Measurements from ENCODE around the gene CDH23. TPM values are rescaled to one million over a fixed set of nuclear protein-coding genes. Genes with fewer than 3 reads are reported as not detected.

CDH23 gene
- total RNA-seq, 4 donors from 2014 or later = 0.57 to 5.9 (median 1.0) TPM

DNA sequence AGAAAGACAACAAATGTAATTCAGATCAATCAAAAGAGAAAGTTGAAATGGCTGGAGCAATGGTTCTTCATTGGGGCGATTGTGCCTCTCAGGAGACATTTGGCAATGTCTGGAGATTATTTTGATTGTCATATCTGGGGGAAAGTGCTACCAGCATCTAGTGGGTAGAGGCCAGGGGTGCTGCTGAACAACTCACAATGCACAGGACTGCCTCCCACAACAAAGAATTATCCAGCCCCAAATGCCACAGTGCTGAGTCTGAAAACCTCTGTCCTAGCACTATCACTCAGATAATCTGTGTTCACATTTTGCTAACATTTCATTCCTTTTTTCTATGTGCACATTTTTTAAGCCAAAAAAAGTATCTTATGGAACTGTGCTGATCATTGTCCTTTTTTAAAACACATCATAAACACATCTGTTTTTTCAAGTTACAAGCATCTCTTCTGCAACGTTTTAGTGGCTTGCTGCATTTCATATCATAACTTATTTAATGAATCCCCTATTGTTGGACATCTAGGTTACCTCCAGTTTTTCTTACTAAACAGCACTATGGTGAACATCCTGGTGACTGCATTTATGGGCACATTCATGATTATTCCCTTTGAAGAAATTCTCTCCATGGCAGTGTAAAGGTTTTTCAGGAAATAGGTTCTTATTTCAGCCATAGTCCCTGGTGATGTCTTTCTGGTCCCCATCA is 208.7 kb downstream of the CDH23 start:
- 75 to 76% methylated on average over 2 of the region's 2 CpGs for WGBS, 2 donors
- Histone ChIP-seq H3K4me1 (peaks cover 0 to 16% (median 0%) of the 10 kb centered on the region in 3 donors), H3K36me3 (no peaks in the 10 kb centered on the region), H3K27ac (no peak overlapping the region), H3K9me3 (no peaks in the 10 kb centered on the region), H3K27me3 (peaks cover 0 to 2% (median 0%) of the 10 kb centered on the region in 4 donors), H3K4me3 (no peak overlapping the region)
- no peak for TF ChIP-seq POLR2A (IDR thresholded peaks at IDR 0.05)
- no peak for TF ChIP-seq CTCF (IDR thresholded peaks at IDR 0.05)
- DNase-seq = no peak
- intact Hi-C loops (cut with DNase I) = no loop called here

DNA sequence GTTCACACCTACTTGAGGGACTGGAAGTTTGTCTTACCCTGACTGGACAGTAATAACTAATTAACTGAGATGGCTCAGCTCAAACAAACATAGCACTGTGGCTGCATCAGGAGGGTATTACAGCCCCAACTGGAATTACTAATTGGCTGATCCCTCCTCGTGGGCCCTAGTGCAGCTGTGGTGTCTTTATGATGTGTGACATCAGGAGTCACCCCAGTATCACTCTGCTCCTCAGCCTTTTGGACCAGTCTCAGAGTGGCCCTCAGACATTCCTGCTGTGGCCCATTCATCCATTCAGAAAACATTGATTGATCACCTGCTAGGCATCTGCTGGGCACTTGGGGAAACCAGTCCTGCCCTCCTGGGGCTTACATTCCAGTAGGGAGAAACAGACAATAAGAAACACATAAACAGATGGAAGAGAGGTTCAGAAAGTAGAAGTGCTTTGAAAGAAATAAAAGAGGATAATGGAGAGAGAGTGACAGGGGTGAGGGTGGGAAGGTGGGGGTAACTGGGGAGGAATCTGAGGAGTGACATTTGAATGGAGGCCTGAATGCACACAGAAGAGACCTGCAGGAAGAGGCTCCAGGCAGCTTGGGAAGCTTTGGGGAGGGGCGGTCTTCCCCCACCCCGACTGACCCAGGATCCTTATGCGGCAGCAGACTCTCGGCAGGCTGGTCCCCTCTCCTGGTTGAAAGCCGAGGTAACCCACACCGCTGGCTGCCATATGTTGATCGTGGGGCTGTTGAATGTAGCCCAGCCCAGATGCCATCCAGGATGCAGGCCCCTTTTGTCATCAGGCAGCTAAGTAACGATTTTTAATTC is 209.7 kb downstream of the CDH23 start:
- 77 to 82% methylated on average over 5 to 9 of the region's 9 CpGs for WGBS, 2 donors
- H3K27me3 ChIP-seq = peaks cover 0 to 11% (median 0%) of the 10 kb centered on the region in 4 donors

GRCh38 chr10:71607082-71607443 is 210.3 kb downstream of the CDH23 start:
- intact Hi-C loops (cut with DNase I) = no loop called here
- H3K4me3 ChIP-seq = no peak overlapping the region
- H3K27ac ChIP-seq = no peak overlapping the region
- peaks cover 0 to 11% (median 0%) of the 10 kb centered on the region in 4 donors for H3K27me3 ChIP-seq
- H3K4me1 ChIP-seq = peaks cover 0 to 9% (median 0%) of the 10 kb centered on the region in 3 donors
- 94 to 100% methylated on average over 2 to 4 of the region's 5 CpGs for WGBS, 2 donors
- TF ChIP-seq CTCF (IDR thresholded peaks at IDR 0.05) (no peak), POLR2A (IDR thresholded peaks at IDR 0.05) (no peak)
- H3K36me3 ChIP-seq = no peaks in the 10 kb centered on the region
- no peak for DNase-seq
- H3K9me3 ChIP-seq = no peaks in the 10 kb centered on the region

More for the DNA sequence above, 209.7 kb downstream of the CDH23 start:
- Histone ChIP-seq H3K27ac (no peak overlapping the region), H3K36me3 (no peaks in the 10 kb centered on the region), H3K4me3 (no peak overlapping the region), H3K4me1 (peaks cover 0 to 10% (median 0%) of the 10 kb centered on the region in 3 donors), H3K9me3 (no peaks in the 10 kb centered on the region)
- intact Hi-C loops (cut with DNase I) = no loop called here
- no peak for DNase-seq
- TF ChIP-seq CTCF (IDR thresholded peaks at IDR 0.05) = no peak
- TF ChIP-seq POLR2A (IDR thresholded peaks at IDR 0.05) = no peak

- H3K4me1 ChIP-seq = peaks cover 0 to 18% (median 7%) of the 10 kb centered on the region in 3 donors
- intact Hi-C loops (cut with DNase I) = no loop called here
- no peak overlapping the region for H3K4me3 ChIP-seq
- peaks cover 0 to 11% (median 0%) of the 10 kb centered on the region in 4 donors for H3K27me3 ChIP-seq
- DNase-seq = no peak
- 42 to 45% methylated on average over 11 to 14 of the region's 20 CpGs for WGBS, 2 donors
- TF ChIP-seq POLR2A (IDR thresholded peaks at IDR 0.05) (no peak), CTCF (IDR thresholded peaks at IDR 0.05) (peak; percentile 56 to 78 (median 66))
- H3K27ac ChIP-seq = no peak overlapping the region
- no peaks in the 10 kb centered on the region for H3K36me3 ChIP-seq
- H3K9me3 ChIP-seq = no peaks in the 10 kb centered on the region
These were observed 212.4 kb downstream of the CDH23 start for GRCh38 chr10:71608819-71609768.
